Measurements from ENCODE around the gene FGFR3. TPM values are rescaled to one million over a fixed set of nuclear protein-coding genes. Genes with fewer than 3 reads are reported as not detected.

FGFR3 gene
- total RNA-seq (2021; ENCODE audit: unreplicated experiment) (8.2 TPM), Bru-seq, nascent RNA (percentile 26 among the genes with signal in this experiment), BruChase-seq, experiment 1, labeled RNA remaining after a 2-hour chase (percentile 40 among the genes with signal in this experiment), BruChase-seq, experiment 2, labeled RNA remaining after a 6-hour chase (percentile 46 among the genes with signal in this experiment)
- polyA plus RNA-seq (2012; ENCODE audit: insufficient read length): 10.7 TPM
- long read RNA-seq, full-length matches to known transcripts: 1 of 13 reads
- long read RNA-seq, partial matches to known transcripts: 9 of 13 reads
- long read RNA-seq, other reads (novel, unspliced or antisense): 3 of 13 reads

DNA sequence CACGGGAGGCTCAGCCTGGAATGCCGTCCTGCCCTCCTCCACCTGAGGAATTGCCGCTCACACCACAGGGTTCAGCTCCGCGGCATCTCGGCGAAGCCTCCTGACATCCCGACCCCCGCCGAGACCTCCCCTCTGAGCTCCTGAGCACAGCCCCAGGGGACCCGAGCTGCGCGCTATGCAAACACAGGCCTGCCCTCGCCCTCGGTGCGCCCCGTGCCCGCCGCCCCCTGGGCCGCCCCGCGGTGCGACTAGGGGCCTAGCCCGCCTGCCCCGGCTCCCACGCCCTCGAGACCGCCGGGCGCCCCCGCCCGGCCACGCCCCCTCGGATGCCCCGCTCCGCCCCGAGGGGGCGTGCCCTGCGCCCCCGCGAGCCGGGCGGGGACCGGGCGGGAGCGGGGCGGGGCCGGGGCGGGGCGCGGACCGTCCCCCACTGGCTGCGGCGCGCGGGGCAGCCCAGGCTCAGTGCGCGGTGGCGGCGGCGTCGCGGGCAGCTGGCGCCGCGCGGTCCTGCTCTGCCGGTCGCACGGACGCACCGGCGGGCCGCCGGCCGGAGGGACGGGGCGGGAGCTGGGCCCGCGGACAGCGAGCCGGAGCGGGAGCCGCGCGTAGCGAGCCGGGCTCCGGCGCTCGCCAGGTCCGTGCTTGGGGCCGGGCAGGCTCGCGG is at the start of gene FGFR3:
Gene FGFR3 (plus strand): TSS at position 462 of the 664 bp plus-strand sequence. CDS start 642 bp downstream, outside the sequence.
- peak within 1 kb of the TSS; percentile 32 to 37 for H3K4me3 ChIP-seq (ENCODE audit: low read depth in 2 of 2, low read length in 2 of 2)
- peak; percentile 85 for ATAC-seq
- intact Hi-C loops (cut with micrococcal nuclease; ENCODE audit: unreplicated experiment): no loop called here
- CTCF ChIA-PET: no interaction called here
- H3K4me1 ChIP-seq (ENCODE audit: control insufficient read depth, insufficient read depth, low read length): no peaks in the 10 kb centered on the region
- POLR2A ChIA-PET: no interaction called here
- H3K27me3 ChIP-seq (ENCODE audit: control insufficient read depth, insufficient read depth, low read length): no peaks in the 10 kb centered on the region
- no peak for DNase-seq (ENCODE audit: low read depth, low spot score)
- H3K9me3 ChIP-seq (ENCODE audit: control insufficient read depth, insufficient read depth, low read depth, low read length): no peaks in the 10 kb centered on the region
- TF ChIP-seq SIN3A (IDR thresholded peaks at IDR 0.05; ENCODE audit: borderline replicate concordance, insufficient read depth, low read depth, low read length): no peak
- TF ChIP-seq POLR2AphosphoS5 (IDR thresholded peaks at IDR 0.05; ENCODE audit: low read depth, low read length): no peak
- TF ChIP-seq, protein P1, sequence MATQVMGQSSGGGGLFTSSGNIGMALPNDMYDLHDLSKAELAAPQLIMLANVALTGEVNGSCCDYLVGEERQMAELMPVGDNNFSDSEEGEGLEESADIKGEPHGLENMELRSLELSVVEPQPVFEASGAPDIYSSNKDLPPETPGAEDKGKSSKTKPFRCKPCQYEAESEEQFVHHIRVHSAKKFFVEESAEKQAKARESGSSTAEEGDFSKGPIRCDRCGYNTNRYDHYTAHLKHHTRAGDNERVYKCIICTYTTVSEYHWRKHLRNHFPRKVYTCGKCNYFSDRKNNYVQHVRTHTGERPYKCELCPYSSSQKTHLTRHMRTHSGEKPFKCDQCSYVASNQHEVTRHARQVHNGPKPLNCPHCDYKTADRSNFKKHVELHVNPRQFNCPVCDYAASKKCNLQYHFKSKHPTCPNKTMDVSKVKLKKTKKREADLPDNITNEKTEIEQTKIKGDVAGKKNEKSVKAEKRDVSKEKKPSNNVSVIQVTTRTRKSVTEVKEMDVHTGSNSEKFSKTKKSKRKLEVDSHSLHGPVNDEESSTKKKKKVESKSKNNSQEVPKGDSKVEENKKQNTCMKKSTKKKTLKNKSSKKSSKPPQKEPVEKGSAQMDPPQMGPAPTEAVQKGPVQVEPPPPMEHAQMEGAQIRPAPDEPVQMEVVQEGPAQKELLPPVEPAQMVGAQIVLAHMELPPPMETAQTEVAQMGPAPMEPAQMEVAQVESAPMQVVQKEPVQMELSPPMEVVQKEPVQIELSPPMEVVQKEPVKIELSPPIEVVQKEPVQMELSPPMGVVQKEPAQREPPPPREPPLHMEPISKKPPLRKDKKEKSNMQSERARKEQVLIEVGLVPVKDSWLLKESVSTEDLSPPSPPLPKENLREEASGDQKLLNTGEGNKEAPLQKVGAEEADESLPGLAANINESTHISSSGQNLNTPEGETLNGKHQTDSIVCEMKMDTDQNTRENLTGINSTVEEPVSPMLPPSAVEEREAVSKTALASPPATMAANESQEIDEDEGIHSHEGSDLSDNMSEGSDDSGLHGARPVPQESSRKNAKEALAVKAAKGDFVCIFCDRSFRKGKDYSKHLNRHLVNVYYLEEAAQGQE (IDR thresholded peaks at IDR 0.05; ENCODE audit: insufficient read depth in 1 of 2, low read depth in 2 of 2, low read length in 1 of 2): no peak
- no peak for TF ChIP-seq TCF7L2 (IDR thresholded peaks at IDR 0.05; ENCODE audit: low read depth, low read length)
- TF ChIP-seq, protein P2, sequence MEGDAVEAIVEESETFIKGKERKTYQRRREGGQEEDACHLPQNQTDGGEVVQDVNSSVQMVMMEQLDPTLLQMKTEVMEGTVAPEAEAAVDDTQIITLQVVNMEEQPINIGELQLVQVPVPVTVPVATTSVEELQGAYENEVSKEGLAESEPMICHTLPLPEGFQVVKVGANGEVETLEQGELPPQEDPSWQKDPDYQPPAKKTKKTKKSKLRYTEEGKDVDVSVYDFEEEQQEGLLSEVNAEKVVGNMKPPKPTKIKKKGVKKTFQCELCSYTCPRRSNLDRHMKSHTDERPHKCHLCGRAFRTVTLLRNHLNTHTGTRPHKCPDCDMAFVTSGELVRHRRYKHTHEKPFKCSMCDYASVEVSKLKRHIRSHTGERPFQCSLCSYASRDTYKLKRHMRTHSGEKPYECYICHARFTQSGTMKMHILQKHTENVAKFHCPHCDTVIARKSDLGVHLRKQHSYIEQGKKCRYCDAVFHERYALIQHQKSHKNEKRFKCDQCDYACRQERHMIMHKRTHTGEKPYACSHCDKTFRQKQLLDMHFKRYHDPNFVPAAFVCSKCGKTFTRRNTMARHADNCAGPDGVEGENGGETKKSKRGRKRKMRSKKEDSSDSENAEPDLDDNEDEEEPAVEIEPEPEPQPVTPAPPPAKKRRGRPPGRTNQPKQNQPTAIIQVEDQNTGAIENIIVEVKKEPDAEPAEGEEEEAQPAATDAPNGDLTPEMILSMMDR (IDR thresholded peaks at IDR 0.05): no peak
- BruUV-seq (replicated peaks): no TSS peak
- in situ Hi-C loops (cut with HindIII; ENCODE audit: low pct_unique_long_range_greater_than_20kb, low sequenced_read_pairs): no loop called here
- H3K27ac ChIP-seq (ENCODE audit: low read length): no peak within 1 kb of the TSS
- no peaks in the 10 kb centered on the region; the same call in 1 of the 2 replicates for H3K36me3 ChIP-seq (ENCODE audit: control insufficient read depth, insufficient read depth, low read length)

GRCh38 chr4:1743551-1743950 is 49.5 kb upstream of the FGFR3 start:
- in situ Hi-C loops (cut with HindIII; ENCODE audit: low pct_unique_long_range_greater_than_20kb, low sequenced_read_pairs): no loop called here
- Histone ChIP-seq H3K4me1 (ENCODE audit: control insufficient read depth, insufficient read depth, low read length) (peaks cover 3% of the 10 kb centered on the region; the same call in 1 of the 2 replicates), H3K27me3 (ENCODE audit: control insufficient read depth, insufficient read depth, low read length) (no peaks in the 10 kb centered on the region), H3K27ac (ENCODE audit: low read length) (no peak overlapping the region), H3K36me3 (ENCODE audit: control insufficient read depth, insufficient read depth, low read length) (no peaks in the 10 kb centered on the region), H3K4me3 (ENCODE audit: low read depth in 2 of 2, low read length in 2 of 2) (no peak overlapping the region), H3K9me3 (ENCODE audit: control insufficient read depth, insufficient read depth, low read depth, low read length) (no peaks in the 10 kb centered on the region)
- intact Hi-C loops (cut with micrococcal nuclease; ENCODE audit: unreplicated experiment): no loop called here
- ChIA-PET CTCF (no interaction called here), POLR2A (interaction anchor here (0.6 kb wide), 1 partner anchor 64 kb away, joined by 6 read pairs; no protein-coding TSS in a partner anchor)
- TF ChIP-seq, protein P2 (IDR thresholded peaks at IDR 0.05): no peak
- TF ChIP-seq SIN3A (IDR thresholded peaks at IDR 0.05; ENCODE audit: borderline replicate concordance, insufficient read depth, low read depth, low read length) (no peak), POLR2AphosphoS5 (IDR thresholded peaks at IDR 0.05; ENCODE audit: low read depth, low read length) (no peak), TCF7L2 (IDR thresholded peaks at IDR 0.05; ENCODE audit: low read depth, low read length) (no peak)
- TF ChIP-seq, protein P1 (IDR thresholded peaks at IDR 0.05; ENCODE audit: insufficient read depth in 1 of 2, low read depth in 2 of 2, low read length in 1 of 2): no peak
- ATAC-seq (no peak), DNase-seq (ENCODE audit: low read depth, low spot score) (no peak)
- no TSS peak for BruUV-seq (replicated peaks)
